ENCODE measurements around the gene SERPINB5. TPM values are rescaled to one million over a fixed set of nuclear protein-coding genes. Genes with fewer than 3 reads are reported as not detected.

Gene SERPINB5
- total RNA-seq, 1 donor from 2014 or later: not detected

- intact Hi-C loops (cut with DNase I): no loop called here
- DNase-seq (ENCODE audit: low spot score) (no peak), ATAC-seq (no peak)
Observed at GRCh38 chr18:63514888-63515678, 38.3 kb downstream of the SERPINB5 start.

GRCh38 chr18:63515801-63516200, 39.0 kb downstream of the SERPINB5 start:
- intact Hi-C loops (cut with DNase I): no loop called here
- DNase-seq (ENCODE audit: low spot score): no peak
- no peak for ATAC-seq

GRCh38 chr18:63518178-63519012, 41.6 kb downstream of the SERPINB5 start:
- intact Hi-C loops (cut with DNase I): no loop called here
- ATAC-seq (peak; percentile 88), DNase-seq (ENCODE audit: low spot score) (peak; percentile 68)

GRCh38 chr18:63520053-63520685, 43.4 kb downstream of the SERPINB5 start:
- ATAC-seq (no peak), DNase-seq (ENCODE audit: low spot score) (no peak)
- intact Hi-C loops (cut with DNase I): no loop called here

- DNase-seq (ENCODE audit: low spot score) (no peak), ATAC-seq (no peak)
- intact Hi-C loops (cut with DNase I): no loop called here
Observed at GRCh38 chr18:63523660-63524059, 46.9 kb downstream of the SERPINB5 start.

GRCh38 chr18:63527251-63527650, 50.5 kb downstream of the SERPINB5 start:
- ATAC-seq: no peak
- DNase-seq (ENCODE audit: low spot score): no peak
- intact Hi-C loops (cut with DNase I): no loop called here

GRCh38 chr18:63528863-63529492, 52.2 kb downstream of the SERPINB5 start:
- intact Hi-C loops (cut with DNase I): no loop called here
- DNase-seq (ENCODE audit: low spot score) (no peak), ATAC-seq (peak; percentile 85)

- DNase-seq (ENCODE audit: low spot score) (no peak), ATAC-seq (no peak)
- intact Hi-C loops (cut with DNase I): no loop called here
Observed at GRCh38 chr18:63532471-63532870, 55.7 kb downstream of the SERPINB5 start.

GRCh38 chr18:63534615-63535014, 57.9 kb downstream of the SERPINB5 start:
- no peak for ATAC-seq
- intact Hi-C loops (cut with DNase I): no loop called here

GRCh38 chr18:63539904-63540510, 63.2 kb downstream of the SERPINB5 start:
- intact Hi-C loops (cut with DNase I): no loop called here
- DNase-seq (ENCODE audit: low spot score) (no peak), ATAC-seq (no peak)

More at GRCh38 chr18:63534615-63535014, 57.9 kb downstream of the SERPINB5 start:
- DNase-seq (ENCODE audit: low spot score): no peak

GRCh38 chr18:63542069-63542468, 65.3 kb downstream of the SERPINB5 start, which contains the start of gene SERPINB12:
TSS of gene SERPINB12 (plus strand) at chr18:63542369. CDS start at chr18:63556160, 13,791 bp downstream.
- ATAC-seq (no peak), DNase-seq (ENCODE audit: low spot score) (no peak)
- intact Hi-C loops (cut with DNase I): no loop called here

GRCh38 chr18:63544017-63544416, 67.3 kb downstream of the SERPINB5 start:
- no peak for ATAC-seq
- intact Hi-C loops (cut with DNase I): no loop called here
- no peak for DNase-seq (ENCODE audit: low spot score)

GRCh38 chr18:63545000-63545399, 68.2 kb downstream of the SERPINB5 start:
- no peak for ATAC-seq
- intact Hi-C loops (cut with DNase I): no loop called here
- no peak for DNase-seq (ENCODE audit: low spot score)

GRCh38 chr18:63550068-63550467, 73.3 kb downstream of the SERPINB5 start:
- ATAC-seq: no peak
- DNase-seq (ENCODE audit: low spot score): no peak
- intact Hi-C loops (cut with DNase I): no loop called here

GRCh38 chr18:63551769-63552168, 75.0 kb downstream of the SERPINB5 start:
- ATAC-seq (no peak), DNase-seq (ENCODE audit: low spot score) (no peak)
- intact Hi-C loops (cut with DNase I): no loop called here

- no peak for ATAC-seq
- DNase-seq (ENCODE audit: low spot score): no peak
- intact Hi-C loops (cut with DNase I): no loop called here
Observed at GRCh38 chr18:63552581-63552980, 75.8 kb downstream of the SERPINB5 start.

- DNase-seq (ENCODE audit: low spot score) (no peak), ATAC-seq (peak; percentile 88)
- intact Hi-C loops (cut with DNase I): no loop called here
Observed at GRCh38 chr18:63553081-63553480, 76.3 kb downstream of the SERPINB5 start.

Data from sciatic nerve (tissue), 2 donors.